HepG2 (cell line): ENCODE data around the gene SYCE3. TPM values are rescaled to one million over a fixed set of nuclear protein-coding genes. Genes with fewer than 3 reads are reported as not detected.

Experiments
- AFF4 ChIP-seq: sonication (generic); formaldehyde crosslinking; IDR thresholded peaks from 2 replicates; pipeline ENCODE4 v1.4.0; 2020; ENCODE audit warnings: missing genetic modification reagents
- CEBPB ChIP-seq: IDR thresholded peaks from 2 replicates; pipeline ENCODE4 v1.6.1; 2011; ENCODE audit warnings: low read depth, low read length, improper control_type of control experiment, borderline replicate concordance
- GMEB1 ChIP-seq: sonication (generic); formaldehyde crosslinking; IDR thresholded peaks from 2 replicates; pipeline ENCODE4 v1.5.1; 2020; ENCODE audit warnings: missing genetic modification reagents, mild to moderate bottlenecking, borderline replicate concordance
- HES4 ChIP-seq: sonication (generic); formaldehyde crosslinking; IDR thresholded peaks from 2 replicates; pipeline ENCODE4 v1.9.0; 2021; ENCODE audit warnings: mild to moderate bottlenecking, missing genetic modification reagents, borderline replicate concordance
- HMGA1 ChIP-seq: sonication (generic); formaldehyde crosslinking; conservative IDR thresholded peaks from 2 replicates; pipeline ENCODE4 v1.4.0; 2020; ENCODE audit warnings: missing genetic modification reagents
- HNF1B ChIP-seq: sonication (generic); formaldehyde crosslinking; IDR thresholded peaks from 2 replicates; pipeline ENCODE4 v1.5.1; 2020; ENCODE audit warnings: mild to moderate bottlenecking, moderate library complexity, missing genetic modification reagents
- IRX3 ChIP-seq: sonication (generic); formaldehyde crosslinking; IDR thresholded peaks from 2 replicates; pipeline ENCODE4 v1.8.1; 2023; ENCODE audit warnings: mild to moderate bottlenecking, low read depth, missing genetic modification reagents, borderline replicate concordance
- NFKBIZ ChIP-seq: IDR thresholded peaks from 2 replicates; pipeline ENCODE4 v1.6.1; 2018; ENCODE audit warnings: missing genetic modification reagents, missing compliant biosample characterization
- PAF1 ChIP-seq: IDR thresholded peaks from 2 replicates; pipeline ENCODE4 v1.6.1; 2016; ENCODE audit warnings: missing genetic modification reagents, missing compliant biosample characterization
- PAXIP1 ChIP-seq: sonication (generic); formaldehyde crosslinking; conservative IDR thresholded peaks from 2 replicates; pipeline ENCODE4 v1.4.0; 2020; ENCODE audit warnings: mild to moderate bottlenecking, missing genetic modification reagents, moderate library complexity
- PTBP1 ChIP-seq: fragments of 200-400 bp; formaldehyde crosslinking; IDR thresholded peaks from 2 replicates; pipeline ENCODE4 v1.6.1; 2018; ENCODE audit warnings: low read length, low read depth; ENCODE audit not compliant: poor library complexity, severe bottlenecking
- SOX13 ChIP-seq, 3 experiments: fragments of 450-650 bp in 1 of 3; sonication (generic) in 1 of 3; formaldehyde crosslinking in 1 of 3; IDR thresholded peaks in 2 of 3; conservative IDR thresholded peaks in 1 of 3; 2 replicates each; pipeline versions ENCODE4 v1.5.0 to v1.6.1; 2016 to 2020; ENCODE audit warnings: antibody characterized with exemption in 1 of 3, mild to moderate bottlenecking in 1 of 3, missing compliant biosample characterization in 1 of 3, missing genetic modification reagents in 1 of 3, moderate library complexity in 1 of 3
- SPEN ChIP-seq: sonication (generic); formaldehyde crosslinking; IDR thresholded peaks from 2 replicates; pipeline ENCODE4 v1.5.1; 2020; ENCODE audit warnings: low read depth, mild to moderate bottlenecking, missing genetic modification reagents
- SRSF1 ChIP-seq: fragments of 200-400 bp; formaldehyde crosslinking; optimal IDR thresholded peaks from 2 replicates; pipeline ENCODE3; 2017; ENCODE audit warnings: mild to moderate bottlenecking, low read depth, low read length, moderate library complexity
- ZFP91 ChIP-seq: sonication (generic); formaldehyde crosslinking; IDR thresholded peaks from 2 replicates; pipeline ENCODE4 v1.9.0; 2022; ENCODE audit warnings: missing genetic modification reagents, mild to moderate bottlenecking, borderline replicate concordance
- ZNF44 ChIP-seq: sonication (generic); formaldehyde crosslinking; IDR thresholded peaks from 2 replicates; pipeline ENCODE4 v1.5.1; 2020; ENCODE audit warnings: mild to moderate bottlenecking, missing genetic modification reagents
- polyA plus RNA-seq, 8 experiments: library from polyadenylated mRNA; depleted of rRNA in 3 of 8; stranded (reverse) in 7 of 8; unstranded in 1 of 8; fragments of >200 nt; fragmentation: Illumina TruSeq in 4 of 8; extraction: Trizol in 4 of 8; gene quantifications; 2 replicates each; pipeline versions ENCODE4 v1.2.1 to v1.2.3, GENCODE V29; 2011 to 2016; ENCODE audit warnings: low read depth in 4 of 8, missing spikeins in 1 of 8, mixed read lengths in 1 of 8; ENCODE audit not compliant: insufficient read depth in 1 of 8
- total RNA-seq, 5 experiments: library from RNA; depleted of rRNA; stranded (reverse); fragments of >200 nt; fragmentation: Illumina TruSeq; extraction: Trizol; gene quantifications; 2 replicates each; pipeline ENCODE4 v1.2.3, GENCODE V29; 2016; ENCODE audit warnings: low read depth in 1 of 5

Gene SYCE3
- total and polyA plus RNA-seq, 2 of the 13 experiments (the other 11 are each of a cell fraction or from before 2014, with no cell fraction given): not detected

- TF ChIP-seq PAXIP1 (CRISPR knock-in tag) (0 out of 2 replicates have a peak, but pooled peaks have one; percentile 13), GMEB1 (no peak), ZFP91 (CRISPR knock-in tag) (no peak), SPEN (CRISPR knock-in tag) (no peak), SOX13 (IDR thresholded peaks at IDR 0.05) (no peak), SOX13 (CRISPR knock-in tag; conservative IDR thresholded peaks at IDR 0.05 in 1 of 2, IDR thresholded peaks at IDR 0.05 in 1 of 2) (no peak), CEBPB (no peak), HMGA1 (CRISPR knock-in tag) (no peak), SRSF1 (peak; percentile 28), ZNF44 (CRISPR knock-in tag) (no peak), NFKBIZ (no peak), IRX3 (CRISPR knock-in tag) (no peak), HNF1B (CRISPR knock-in tag) (no peak), HES4 (no peak), PTBP1 (no peak), AFF4 (CRISPR knock-in tag) (0 out of 2 replicates have a peak, but pooled peaks have one; percentile 30), PAF1 (no peak)
Measured at GRCh38 chr22:50524676-50525103, 38.0 kb downstream of the SYCE3 start (continued).
